Hematopoietic multipotent progenitor cell treated with erythropoietin and hydrocortisone succinate and interleukin-3 and kit ligand, for 17 days (in vitro differentiated cells): ENCODE data around the gene VPS37C.
A peak's percentile ranks its signal among the peaks of the same experiment; 100 is the strongest.
"Not testable (repeated sequence)": the region's sequence is repeated elsewhere in the genome, so short reads cannot be mapped to it uniquely, and the experiment has no call there.

Experiments used
- DNase-seq: peaks from one replicate; pipeline ENCODE4 v3.0.0-alpha.2; 2015; ENCODE audit warnings: low spot score

Gene VPS37C

DNA sequence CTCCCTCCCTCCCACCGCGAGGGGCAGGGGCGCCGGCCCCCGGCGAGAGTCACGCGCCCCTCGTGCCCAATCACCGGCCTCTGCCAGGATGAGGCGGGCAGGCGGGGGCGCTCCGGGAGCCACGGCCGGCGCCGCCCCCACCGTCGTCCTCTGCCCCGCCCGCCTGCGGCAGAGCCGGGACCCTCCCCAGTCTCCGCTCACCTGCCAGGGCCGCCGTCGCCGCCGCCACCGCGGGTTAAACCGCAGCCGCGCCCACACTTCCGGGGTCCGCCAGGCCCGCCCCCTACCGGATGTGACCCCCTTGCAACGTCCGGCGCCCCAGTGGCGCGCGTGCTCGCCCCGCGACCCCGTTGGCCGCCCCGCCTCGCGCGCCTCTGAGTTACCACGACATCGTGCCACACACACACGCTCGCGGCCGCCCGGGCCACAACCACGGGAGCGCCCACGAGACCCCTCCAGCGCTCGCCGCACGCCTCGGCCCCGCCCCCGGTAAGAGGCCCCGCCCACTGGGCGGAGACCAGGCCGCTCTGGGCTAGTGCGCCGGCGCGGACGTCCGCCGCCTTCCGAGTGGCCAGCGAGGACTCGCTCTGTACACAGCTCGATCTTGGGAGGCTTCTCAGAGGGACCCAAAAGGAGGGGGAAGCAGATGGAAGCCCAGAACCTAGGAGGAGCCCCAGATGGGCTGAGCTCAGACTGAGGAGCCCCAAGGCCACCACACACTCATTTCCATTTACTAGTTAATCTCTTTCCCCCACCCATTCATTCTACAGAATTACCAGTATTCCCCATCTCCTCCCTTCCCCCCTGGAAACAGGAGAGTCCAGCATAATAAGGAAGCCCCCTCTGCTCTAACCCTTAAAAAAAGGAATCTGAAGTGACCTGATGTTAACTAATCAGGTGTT is at the start of gene VPS37C:
Gene VPS37C, minus strand, starts transcription at position 237 of the 902 bp plus-strand sequence. CDS start 22,597 bp downstream, outside the sequence.
- DNase-seq, result peak; percentile 92

DNA sequence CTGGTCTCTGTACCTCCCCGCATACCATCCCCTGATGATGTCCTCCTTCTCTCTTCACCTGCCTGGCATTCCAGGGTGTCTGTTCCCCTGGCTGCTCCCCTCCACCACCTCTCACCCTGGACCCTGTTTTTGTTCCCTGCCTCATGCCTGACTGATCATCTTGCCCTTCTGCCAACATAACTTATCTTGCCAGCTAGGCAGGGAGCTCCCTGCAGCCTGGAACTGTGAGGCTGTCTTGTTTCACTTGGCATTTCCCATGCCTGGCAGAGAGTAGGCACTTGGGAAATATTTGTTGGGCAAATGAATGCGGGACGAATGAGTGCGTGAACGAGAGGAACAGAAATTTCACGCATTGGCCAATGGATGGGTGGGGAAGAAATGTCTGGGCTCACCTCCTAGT is 49.4 kb upstream of the VPS37C start:
- DNase-seq, result not testable (repeated sequence)

DNA sequence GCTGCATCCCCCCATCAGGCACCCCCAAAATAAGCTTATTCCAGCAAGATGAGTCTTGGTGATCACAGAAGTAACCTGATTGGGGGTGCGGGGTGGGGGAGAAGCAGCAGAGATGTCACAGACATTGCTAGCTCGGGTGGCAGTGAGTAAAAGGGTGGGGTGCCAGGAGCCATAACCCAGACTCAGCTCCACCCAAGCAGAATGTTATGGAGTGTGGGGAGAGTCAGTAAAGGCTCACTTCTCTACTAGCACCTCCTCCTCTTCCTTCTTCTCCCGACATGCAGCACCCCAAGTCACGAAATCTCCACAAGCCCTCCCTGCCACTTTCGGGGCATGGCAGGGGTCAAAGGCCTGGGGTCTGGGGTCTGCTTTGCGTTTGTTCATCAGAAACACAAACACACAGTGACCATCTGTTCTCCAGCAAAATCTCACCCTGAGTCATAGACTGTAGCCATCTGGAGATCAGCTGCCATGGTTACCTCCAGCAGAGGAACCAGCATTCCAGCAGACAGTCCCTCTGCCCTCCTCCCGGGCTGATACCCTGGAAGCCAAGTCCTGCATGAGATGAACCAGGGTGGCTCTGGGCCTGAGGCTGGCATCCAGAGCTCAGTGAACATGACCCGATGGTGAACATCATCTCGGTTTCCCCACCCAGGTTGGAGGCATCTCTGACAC is 46.5 kb upstream of the VPS37C start:
- DNase-seq, result not testable (repeated sequence)

GRCh38 chr11:61204502-61205059 is 43.4 kb upstream of the VPS37C start:
- not testable (repeated sequence) for DNase-seq

DNA sequence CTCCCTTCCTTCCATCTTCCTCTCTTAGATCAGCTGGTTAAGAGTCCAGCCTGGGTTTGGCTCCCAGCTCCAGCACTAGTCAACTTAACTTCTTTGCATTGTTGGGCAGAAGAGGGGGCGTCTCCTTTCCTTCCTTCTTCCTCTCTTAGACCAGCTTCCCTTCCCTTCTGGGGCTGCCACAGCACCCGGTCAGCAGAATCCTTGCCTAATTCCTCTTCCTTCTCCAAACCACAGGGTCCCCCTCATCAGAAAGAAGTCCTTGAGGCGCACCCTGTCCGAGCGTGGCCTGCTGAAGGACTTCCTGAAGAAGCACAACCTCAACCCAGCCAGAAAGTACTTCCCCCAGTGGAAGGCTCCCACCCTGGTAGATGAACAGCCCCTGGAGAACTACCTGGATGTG is 42.6 kb upstream of the VPS37C start:
- not testable (repeated sequence) for DNase-seq

DNA sequence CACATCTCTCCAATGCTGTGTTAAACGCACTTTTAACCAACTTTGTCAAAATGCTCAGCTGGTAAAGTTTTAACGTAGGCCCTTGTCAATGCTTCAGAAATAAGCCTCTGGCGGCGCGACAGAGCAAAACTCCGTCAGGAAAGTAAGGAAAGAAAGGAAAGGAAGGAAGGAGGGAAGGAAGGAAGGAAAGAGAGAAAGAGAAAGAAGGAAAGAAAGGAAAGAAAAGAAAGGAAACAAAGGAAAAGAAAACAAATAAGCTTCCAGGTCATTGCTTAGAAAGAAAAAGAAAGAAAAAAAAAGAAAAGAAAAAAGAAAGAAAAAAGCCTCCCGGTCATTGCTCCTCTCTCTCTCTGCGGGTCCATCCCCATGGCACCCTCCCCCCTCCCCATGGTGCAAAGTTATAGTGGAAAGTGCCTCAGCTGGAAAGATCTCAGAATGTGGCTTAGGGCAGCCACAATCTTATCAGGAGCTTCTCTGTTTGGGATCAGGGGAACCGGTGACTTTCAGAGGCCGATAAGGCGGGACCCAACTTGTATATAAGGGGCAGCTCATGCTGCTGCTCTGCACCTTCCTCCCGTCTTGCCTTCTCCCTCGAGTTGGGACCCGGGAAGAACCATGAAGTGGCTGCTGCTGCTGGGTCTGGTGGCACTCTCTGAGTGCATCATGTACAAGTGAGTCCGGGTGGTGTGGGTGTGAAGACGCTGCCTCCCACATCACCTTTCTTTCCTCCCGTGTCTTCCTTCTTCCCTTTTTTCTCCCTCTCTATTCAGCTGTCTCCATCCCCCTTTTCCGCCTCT is 41.9 kb upstream of the VPS37C start, which contains the start of gene PGA3:
Gene PGA3, plus strand, starts transcription at position 566 of the 797 bp plus-strand sequence. Its CDS starts 50 bp downstream, at position 616.
- DNase-seq, result not testable (repeated sequence)

GRCh38 chr11:61201476-61201875 is 40.2 kb upstream of the VPS37C start:
- DNase-seq, result no peak

DNA sequence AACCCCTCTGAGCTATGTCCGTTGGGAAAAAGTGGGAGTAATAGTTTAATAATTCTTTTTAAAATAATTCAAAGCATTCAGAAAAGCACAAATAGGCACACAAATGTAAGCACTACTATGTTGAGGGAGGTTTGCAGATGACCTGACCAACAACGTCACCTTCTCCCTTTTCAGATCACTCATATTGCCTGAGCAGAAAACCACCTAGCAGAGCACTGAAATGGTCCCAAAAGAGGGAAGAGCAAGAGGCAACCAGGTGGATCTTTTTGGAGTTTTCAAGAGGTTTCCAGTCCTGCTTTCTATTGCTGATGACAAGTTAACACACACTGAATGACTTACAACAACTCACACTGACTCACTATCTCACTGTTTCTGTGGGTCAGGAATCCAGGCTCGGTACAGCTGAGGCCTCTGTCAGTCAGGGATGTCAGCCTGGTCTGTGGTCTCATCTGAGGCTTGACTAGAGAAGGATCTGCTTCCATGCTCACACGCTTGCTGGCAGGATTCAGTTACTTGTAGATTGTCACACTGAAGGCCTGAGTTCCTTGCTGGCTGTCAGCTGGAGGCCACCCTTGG is 37.8 kb upstream of the VPS37C start:
- no peak for DNase-seq

DNA sequence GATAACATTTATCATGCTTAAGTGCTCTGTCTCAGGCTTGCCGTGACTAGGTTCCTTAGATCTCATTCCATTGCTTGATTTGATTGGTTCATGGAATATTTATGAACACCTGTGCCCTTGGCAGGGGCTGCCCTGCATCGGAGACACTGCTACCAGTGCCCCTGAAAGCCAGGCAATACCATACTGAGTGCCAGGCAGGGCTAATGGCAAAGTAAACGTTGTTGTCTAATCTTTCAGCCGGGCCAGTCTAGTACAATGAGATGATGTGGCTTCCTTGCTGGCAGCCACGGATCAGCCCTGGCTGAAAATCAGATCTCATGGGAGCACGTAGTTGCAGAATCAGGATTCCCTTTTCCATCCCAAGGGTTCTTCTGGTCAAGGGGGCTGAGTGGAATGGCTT is 37.1 kb upstream of the VPS37C start:
- DNase-seq, result no peak

DNA sequence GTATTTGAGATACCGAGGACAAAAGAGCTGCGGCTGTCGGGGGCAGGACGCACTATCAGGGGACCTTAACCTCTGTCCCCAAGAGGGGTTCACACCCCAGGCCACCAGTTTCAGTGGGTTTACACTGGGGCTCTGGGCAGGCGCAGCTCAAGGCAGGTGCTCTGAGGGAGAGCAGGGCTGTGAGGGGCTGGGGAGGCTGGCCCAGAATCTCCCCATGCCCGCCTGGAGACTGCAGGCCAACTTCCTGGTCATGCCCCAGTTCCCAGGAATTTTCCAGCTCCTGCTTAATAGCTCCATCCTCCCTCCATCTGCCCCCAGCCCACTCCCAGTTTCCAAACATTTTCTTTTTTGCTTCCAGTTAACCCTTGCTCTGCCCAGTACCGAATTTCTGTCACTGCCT is 34.5 kb upstream of the VPS37C start:
- no peak for DNase-seq

- DNase-seq, result no peak
Measured at GRCh38 chr11:61194981-61195695, 33.9 kb upstream of the VPS37C start.

GRCh38 chr11:61194169-61194671 is 33.0 kb upstream of the VPS37C start:
- no peak for DNase-seq

- no peak for DNase-seq
Measured at GRCh38 chr11:61193596-61193995, 32.4 kb upstream of the VPS37C start.

DNA sequence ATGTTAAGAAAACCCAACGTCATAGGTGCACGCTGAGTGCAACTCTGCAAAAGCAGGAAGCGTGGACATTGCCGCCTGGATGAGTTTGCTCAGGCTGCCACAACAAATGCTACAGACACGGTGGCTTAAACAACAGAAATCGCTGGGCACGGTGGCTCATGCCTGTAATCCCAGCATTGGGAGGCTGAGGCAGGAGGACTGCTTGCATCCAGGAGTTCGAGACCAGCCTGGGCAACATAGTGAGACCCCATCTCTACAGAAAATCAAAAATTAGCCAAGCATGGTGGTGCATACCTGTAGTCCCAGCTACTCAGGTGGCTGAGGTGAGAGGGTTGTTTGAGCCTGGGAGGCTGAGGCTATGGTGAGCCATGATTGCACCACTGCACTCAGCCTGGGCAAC is 28.7 kb upstream of the VPS37C start:
- DNase-seq, result no peak

GRCh38 chr11:61187505-61188130 is 26.4 kb upstream of the VPS37C start:
- DNase-seq, result peak; percentile 80

GRCh38 chr11:61186504-61186903 is 25.3 kb upstream of the VPS37C start:
- DNase-seq, result no peak

DNA sequence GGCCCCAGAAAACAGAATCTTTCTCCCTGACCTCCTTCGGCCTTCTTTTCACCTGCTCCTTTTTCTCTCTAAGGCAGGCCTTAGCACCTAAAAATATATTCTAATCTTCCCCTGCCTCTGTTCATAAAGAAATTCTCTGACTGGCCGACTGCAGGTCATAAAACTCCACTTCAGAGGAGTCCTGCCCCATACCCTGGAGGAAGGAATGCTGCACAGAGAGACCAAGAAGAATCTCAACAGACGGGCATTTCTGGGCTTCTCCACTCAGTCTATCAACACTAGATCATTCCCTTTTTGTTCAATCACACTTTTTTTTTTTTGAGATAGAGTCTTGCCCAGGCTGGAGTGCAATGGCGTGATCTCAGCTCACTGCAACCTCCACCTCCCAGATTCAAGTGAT is 22.4 kb upstream of the VPS37C start:
- DNase-seq, result no peak

DNA sequence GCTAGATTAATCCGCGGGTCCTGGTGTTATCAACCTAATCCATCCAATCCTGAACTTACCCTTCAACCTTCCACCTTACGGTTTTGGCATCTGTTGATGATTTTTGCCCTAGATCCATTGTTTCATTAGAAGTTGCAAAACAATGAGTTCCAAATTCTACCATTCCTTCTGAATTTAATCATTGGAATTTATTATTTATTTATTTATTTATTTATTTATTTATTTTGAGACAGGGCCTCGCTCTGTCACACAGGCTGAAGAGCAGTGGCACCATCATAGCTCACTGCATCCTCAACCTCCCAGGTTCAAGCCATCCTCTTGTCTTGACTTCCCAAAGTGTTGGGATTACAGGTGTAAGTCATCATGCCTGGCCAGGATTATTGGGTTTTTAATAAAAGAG is 20.3 kb upstream of the VPS37C start:
- DNase-seq, result no peak

GRCh38 chr11:61180205-61180604 is 19.0 kb upstream of the VPS37C start:
- DNase-seq, result not testable (repeated sequence)

GRCh38 chr11:61176446-61176845 is 15.2 kb upstream of the VPS37C start:
- no peak for DNase-seq
